HG03025 (cell line): ENCODE data around the gene CYP27C1.
"Not testable (repeated sequence)": the region's sequence is repeated elsewhere in the genome, so short reads cannot be mapped to it uniquely, and the experiment has no call there.

Source experiments
- ATAC-seq: cut with Tn5 transposase; IDR thresholded peaks from one replicate; pipeline ENCODE4 v1.9.1; 2021; ENCODE audit warnings: mild to moderate bottlenecking, moderate library complexity; ENCODE audit not compliant: unreplicated experiment, low FRiP score

Gene CYP27C1

GRCh38 chr2:127220102-127220767, at the start of gene CYP27C1:
Gene CYP27C1 (minus strand): TSS chr2:127220299. CDS start chr2:127220270, 29 bp downstream.
- ATAC-seq, result no peak

DNA sequence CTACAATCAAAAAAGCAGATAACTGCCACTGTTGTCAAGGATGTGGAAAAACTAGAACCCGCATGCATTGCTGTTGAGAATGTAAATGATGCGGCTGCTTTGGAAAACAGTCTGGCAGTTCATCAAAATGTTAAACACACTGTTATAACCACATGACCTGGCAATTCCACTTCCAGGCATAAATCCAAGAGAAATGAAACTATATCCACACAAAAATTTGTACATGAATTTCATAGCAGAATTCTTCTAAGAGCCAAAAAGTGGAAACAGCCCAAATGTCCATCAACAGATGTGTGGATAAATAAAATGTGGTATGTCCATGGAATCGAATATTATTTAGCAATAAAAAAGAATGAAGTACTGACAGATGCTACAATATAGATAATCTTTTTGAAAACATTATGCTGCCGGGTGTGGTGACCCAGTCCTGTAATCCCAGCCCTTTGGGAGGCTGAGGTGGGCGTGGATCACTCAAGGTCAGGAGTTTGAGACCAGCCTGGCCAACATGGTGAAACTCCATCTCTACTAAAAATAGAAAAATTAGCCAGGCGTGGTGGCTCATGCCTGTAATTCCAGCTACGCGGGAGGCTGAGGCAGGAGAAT, 41.8 kb upstream of the CYP27C1 start:
- ATAC-seq, result no peak

GRCh38 chr2:127259355-127259754, 39.3 kb upstream of the CYP27C1 start:
- no peak for ATAC-seq

DNA sequence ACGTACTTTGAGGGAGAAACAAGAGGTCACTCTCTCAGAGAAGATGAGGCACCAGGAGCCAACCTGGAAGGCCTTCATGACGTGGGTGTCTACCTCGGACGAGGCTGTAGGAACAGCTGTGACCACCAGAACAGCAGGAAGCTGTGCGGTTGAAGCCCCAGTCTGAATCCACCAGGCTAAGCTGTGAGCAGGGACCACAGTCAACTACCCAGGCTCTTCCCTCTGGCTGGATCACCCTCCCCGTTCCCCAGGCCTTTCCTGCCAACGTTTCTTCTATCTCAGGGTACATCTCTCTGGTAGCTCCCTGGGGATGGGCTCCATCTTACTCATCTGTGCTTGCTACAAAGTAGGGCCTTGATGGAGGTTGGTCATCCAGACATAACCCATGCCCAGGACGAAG, 36.8 kb upstream of the CYP27C1 start:
- no peak for ATAC-seq

DNA sequence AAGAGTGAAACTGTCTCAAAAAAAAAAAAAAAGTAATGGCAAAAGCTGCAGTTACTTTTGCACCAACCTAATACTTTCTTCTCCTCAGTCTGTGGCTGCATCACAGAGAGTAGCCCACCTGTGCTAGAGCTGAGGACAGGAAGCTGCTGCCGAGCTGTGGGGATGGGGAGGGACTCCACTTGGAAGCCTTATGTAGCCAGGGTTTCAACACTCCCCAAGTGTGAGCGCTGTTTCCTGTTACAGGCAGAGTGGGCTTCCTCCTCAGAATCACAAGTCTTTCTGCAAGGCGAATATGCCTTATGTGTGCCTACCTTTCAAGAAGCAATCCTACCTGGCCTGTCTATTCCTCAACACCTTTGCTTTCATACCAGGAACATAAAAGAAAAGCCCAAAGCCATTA, 36.3 kb upstream of the CYP27C1 start:
- no peak for ATAC-seq

DNA sequence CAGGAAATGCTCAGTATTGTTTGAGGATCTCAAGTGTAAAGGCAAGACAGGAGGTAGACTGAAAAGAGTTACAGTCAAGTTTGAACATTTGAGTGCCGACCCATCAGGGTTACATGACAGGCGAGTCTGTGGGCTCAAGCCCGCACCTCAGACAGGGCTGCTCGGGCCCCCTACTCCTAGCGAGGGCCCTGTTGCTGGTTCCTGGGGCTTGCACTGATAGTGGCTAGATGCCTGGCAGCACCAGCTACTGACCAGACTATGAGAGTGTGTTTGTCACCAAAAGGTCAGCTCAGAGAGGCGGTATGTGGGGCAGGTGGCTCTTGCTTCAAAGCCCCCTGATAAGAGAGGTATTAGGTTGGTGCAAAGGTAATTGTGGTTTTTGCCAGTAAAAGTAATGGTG, 35.6 kb upstream of the CYP27C1 start:
- ATAC-seq, result no peak

DNA sequence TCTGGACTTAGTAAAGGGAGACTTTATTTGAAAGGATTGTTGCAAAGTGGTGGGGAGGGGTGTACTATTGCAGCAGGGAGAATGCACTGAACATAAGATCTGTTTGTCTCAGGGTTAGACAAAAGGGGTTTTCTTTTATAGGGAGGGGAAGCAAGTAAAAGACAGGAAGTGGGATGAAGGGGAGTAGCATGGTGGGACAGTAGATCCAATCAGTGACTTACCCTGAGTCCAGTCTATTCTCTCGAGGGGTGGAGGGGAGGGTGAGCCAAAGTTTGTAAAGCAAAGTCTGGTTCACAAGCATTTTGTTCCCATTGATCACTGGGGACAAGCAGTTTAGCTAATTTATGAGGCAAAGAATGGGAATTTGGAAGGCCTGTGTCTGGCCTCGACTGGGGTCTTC, 35.0 kb upstream of the CYP27C1 start:
- no peak for ATAC-seq

DNA sequence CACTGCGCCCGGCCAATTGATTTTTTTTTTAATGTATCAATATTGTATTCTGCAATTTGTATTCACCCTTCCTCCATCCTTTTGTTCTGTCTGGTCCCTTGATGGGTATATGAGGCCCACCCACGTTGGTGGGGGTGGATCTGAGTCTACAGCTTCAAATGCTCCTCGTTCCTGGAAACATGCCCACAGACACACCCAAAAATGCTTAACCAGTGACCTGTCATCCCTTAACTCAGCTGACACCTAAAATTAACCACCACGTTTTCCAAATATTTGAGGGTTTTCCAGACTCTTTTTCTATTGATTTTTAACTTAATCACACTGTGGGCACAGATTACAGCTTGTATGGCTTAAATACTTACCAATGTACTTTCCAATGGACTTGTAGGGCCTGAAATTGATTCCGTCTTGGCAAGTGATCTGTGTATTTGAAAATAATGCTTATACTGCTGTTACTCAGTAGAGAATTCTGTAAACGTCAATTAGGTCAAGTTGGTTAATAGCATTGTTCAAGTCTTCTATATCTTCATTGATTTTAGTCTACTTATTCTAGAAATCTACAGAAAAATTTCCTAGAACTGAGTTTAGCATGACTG, 34.4 kb upstream of the CYP27C1 start:
- ATAC-seq, result no peak

DNA sequence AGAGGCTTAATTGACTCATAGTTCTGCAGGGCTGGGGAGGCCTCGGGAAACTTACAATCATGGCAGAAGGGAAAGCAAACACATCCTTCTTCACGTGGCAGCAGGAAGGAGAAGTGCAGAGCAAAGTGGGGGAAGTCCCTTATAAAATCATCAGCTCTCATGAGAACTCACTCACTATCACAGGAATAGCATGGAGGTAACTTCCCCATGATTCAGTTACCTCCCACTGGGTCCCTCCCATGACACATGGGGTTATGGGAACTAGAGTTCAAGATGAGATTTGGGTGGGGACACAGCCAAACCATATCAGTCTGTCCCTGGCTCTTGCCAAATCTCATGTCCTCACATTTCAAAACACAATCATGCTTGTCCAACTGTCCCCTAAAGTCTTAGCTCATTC, 21.1 kb upstream of the CYP27C1 start:
- not testable (repeated sequence) for ATAC-seq

DNA sequence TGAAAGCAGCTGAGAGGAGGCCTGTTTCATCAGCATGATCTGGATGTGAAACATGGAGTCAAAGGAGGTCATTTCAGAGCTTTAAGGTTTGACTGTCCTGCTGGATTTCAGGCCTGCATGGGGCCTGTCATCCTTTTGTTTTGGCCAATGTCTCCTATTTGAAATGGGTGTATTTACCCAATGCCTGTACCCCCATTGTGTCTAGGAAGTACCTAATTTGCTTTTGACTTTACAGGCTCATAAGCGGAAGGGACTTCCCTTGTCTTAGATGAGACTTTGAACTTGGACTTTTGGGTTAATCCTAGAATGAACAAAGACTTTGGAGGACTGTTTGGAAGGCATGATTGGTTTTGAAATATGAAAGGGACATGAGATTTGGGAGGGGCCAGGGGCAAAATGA, 19.3 kb upstream of the CYP27C1 start:
- no peak for ATAC-seq

DNA sequence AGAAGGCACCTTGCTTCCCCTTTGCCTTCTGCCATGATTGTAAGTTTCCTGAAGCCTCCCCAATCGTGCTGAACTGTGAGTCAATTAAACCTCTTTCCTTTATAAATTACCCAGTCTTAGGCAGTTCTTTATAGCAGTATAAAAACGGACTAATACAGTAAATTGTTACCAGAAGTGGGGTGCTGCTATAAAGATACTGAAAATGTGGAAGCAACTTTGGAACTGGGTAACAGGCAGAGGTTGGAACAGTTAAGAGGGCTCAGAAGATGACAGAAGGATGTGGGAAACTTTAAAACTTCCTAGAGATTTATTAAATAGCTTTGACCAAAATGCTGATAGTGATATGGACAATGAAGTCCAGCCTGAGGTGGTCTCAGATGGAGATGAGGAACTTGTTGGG, 17.7 kb upstream of the CYP27C1 start:
- ATAC-seq, result not testable (repeated sequence)

DNA sequence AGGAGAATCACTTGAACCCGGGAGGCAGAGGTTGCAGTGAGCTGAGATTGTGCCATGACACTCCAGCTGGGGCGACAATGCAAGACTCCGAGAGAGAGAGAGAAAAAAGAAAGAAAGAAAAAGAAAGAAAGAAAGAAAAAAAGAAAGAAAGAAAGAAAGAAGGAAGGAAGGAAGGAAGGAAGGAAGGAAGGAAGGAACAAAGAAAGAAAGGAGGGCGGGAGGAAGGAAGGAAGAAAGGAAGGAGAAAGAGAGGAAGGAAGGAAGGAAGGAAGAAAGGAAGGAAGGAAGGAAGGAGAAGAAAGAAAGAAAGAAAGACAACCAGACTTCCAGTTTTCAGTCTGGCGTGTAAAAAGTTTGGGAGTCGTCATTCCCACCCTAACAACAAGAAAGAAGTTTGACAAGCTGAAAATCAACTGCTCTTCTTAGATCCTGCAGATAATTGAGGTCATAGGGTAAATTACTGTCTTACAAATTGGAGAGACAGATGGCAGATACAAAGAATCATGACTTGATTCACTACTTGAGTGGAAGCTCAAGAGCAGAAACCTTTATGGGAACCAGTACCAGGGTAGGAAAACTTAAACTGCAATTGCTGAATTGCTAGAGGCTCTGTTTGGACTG, 15.1 kb upstream of the CYP27C1 start:
- no peak for ATAC-seq

DNA sequence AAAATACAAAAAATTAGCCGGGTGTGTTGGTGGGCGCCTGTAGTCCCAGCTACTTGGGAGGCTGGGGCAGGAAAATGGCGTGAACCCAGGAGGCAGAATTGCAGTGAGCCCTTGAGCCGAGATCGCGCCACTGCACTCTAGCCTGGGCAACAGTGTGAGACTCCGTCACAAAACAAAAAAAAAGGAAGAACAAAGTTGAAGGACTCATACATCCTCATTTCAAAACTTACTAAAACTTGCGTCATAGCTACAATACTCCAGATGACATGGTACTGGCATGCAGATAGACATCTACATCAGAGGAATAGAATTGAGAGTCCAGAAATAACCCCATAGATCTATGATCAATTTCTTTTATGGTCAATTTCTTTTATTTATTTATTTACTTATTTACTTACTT, 13.6 kb upstream of the CYP27C1 start:
- ATAC-seq, result no peak

- no peak for ATAC-seq
Measured at GRCh38 chr2:127231130-127231865, 11.2 kb upstream of the CYP27C1 start.

- ATAC-seq, result no peak
Measured at GRCh38 chr2:127229555-127229954, 9.5 kb upstream of the CYP27C1 start.

- no peak for ATAC-seq
Measured at GRCh38 chr2:127228102-127228501, 8.0 kb upstream of the CYP27C1 start.

DNA sequence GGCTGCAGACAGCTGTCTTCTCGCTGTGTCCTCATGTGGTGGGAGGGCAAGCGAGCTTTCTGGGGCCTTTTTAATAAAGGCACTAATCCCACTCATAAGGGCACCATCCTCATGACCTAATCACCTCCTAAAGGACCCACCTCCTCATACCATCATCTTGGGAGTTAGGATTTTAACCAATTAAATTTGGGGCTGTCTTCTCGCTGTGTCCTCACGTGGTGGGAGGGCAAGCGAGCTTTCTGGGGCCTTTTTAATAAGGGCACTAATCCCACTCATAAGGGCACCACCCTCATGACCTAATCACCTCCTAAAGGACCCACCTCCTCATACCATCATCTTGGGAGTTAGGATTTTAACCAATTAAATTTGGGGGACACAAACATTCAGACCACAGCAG, 7.2 kb upstream of the CYP27C1 start:
- ATAC-seq, result not testable (repeated sequence)

GRCh38 chr2:127226520-127227263, 6.6 kb upstream of the CYP27C1 start:
- ATAC-seq, result peak; percentile 68

DNA sequence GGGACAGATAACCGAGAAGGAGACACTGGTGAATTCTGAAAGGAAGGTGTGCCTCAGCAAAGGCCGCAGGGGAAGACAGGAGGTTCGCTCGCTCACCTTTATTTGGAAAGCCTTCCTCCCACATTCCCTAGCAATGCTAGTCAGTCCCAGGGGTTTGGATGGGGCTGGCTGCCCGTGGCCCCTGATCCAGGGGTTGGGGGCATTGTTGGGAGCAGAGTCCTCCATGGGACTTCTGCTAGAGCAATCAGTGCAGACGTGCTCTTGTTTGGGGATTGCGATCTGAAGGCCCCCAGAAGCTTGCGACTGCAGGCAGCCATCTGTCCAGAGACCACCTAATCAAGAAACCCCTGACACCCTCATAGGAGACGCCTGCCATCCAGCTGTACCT, 6.0 kb upstream of the CYP27C1 start:
- no peak for ATAC-seq
